Adrenal gland (tissue), 12 donors: Measurements from ENCODE around the gene BCL3. TPM values are rescaled to one million over a fixed set of nuclear protein-coding genes. Genes with fewer than 3 reads are reported as not detected.
"Not testable (repeated sequence)": the region's sequence is repeated elsewhere in the genome, so short reads cannot be mapped to it uniquely, and the experiment has no call there.

Experiments
- DNase-seq, 7 donors: peaks; one replicate each; pipeline ENCODE4 v3.0.0-alpha.2; 2019 to 2020
- H3K27ac ChIP-seq, 5 donors: fragments of 200-600 bp; sonication (generic) in 4 of 5; 1 replicate in 3 of 5; 2 replicates in 2 of 5; pipeline versions ENCODE4 v1.5.1 to v1.8.0; 2016 to 2020; ENCODE audit warnings: mild to moderate bottlenecking in 1 of 5
- H3K27me3 ChIP-seq: fragments of 200-600 bp; 2 replicates; pipeline ENCODE4 v1.8.0; 2021
- H3K36me3 ChIP-seq, 2 donors: fragments of 200-600 bp; replicated peaks in 1 of 2; 1 replicate in 1 of 2; 2 replicates in 1 of 2; pipeline versions ENCODE4 v1.5.1 to v1.8.0; 2018 to 2022
- H3K4me1 ChIP-seq, 2 donors: fragments of 200-600 bp; replicated peaks in 1 of 2; 1 replicate in 1 of 2; 2 replicates in 1 of 2; pipeline versions ENCODE4 v1.5.1 to v1.8.0; 2018 to 2021
- H3K4me3 ChIP-seq, 4 donors: fragments of 200-600 bp; sonication (generic) in 3 of 4; one replicate each; pipeline ENCODE4 v1.5.1; 2016 to 2018
- H3K9me3 ChIP-seq, 3 donors: fragments of 200-600 bp; sonication (generic) in 1 of 3; replicated peaks in 1 of 3; 1 replicate in 2 of 3; 2 replicates in 1 of 3; pipeline versions ENCODE4 v1.5.1 to v1.8.0; 2016 to 2021
- CTCF ChIP-seq, 6 experiments: fragments of 450-650 bp in 4 of 6; fragments of 200-600 bp in 2 of 6; sonication (generic) in 1 of 6; IDR thresholded peaks; 1 replicate in 5 of 6; 2 replicates in 1 of 6; pipeline versions ENCODE4 v1.5.1 to v1.8.0; 2016 to 2021; ENCODE audit warnings: antibody characterized with exemption in 6 of 6, mild to moderate bottlenecking in 2 of 6, moderate library complexity in 1 of 6
- POLR2A ChIP-seq, 2 donors: fragments of 450-650 bp; IDR thresholded peaks; one replicate each; pipeline ENCODE4 v1.6.1; 2017; ENCODE audit warnings: antibody characterized with exemption in 2 of 2, mild to moderate bottlenecking in 2 of 2, moderate library complexity in 1 of 2
- WGBS, 4 donors: extraction: QIAGEN DNeasy Blood & Tissue Kit in 2 of 4; methylation state at CpG; one replicate each; pipeline versions ENCODE4 v1.1.5 to v1.1.7; 2013 to 2017; 5-methylcytosine and 5-hydroxymethylcytosine counted together
- intact Hi-C, 2 donors: fragments of 100-400 bp; cut with DNase I; formaldehyde crosslinking; loops; one replicate each; pipeline versions ENCODE4 v1.14.1 to v1.15.0; 2022 to 2023
- polyA plus RNA-seq, 3 donors: library from polyadenylated mRNA; stranded (reverse); fragments of 200-250 nt in 2 of 3; fragments of 350-450 nt in 1 of 3; fragmentation: Illumina TruSeq in 1 of 3; extraction: RNeasy Lipid Tissue Mini Kit (QIAGEN cat#74804) in 1 of 3; gene quantifications; one replicate each; pipeline ENCODE4 v1.2.3, GENCODE V29; 2013 to 2014
- total RNA-seq, 9 donors: library from RNA; depleted of rRNA in 4 of 9; stranded (reverse); fragments of >200 nt in 4 of 9; fragments of 120-200 nt in 1 of 9; fragmentation: NEBNext Ultra II Directional in 1 of 9; extraction: Animal tissue kit (Norgen Biotek cat#: 25700) in 1 of 9; gene quantifications; one replicate each; pipeline versions ENCODE4 v1.1.0 to v1.2.4, GENCODE V29; 2013 to 2023
- donor health status: healthy with polysubstance abuse.
- donor health status: Bipolar disorder and iron deficiency.
- donor health status: DM: yes; HTN: yes; CAD: no.
- donor health status: DM: no; HTN: no; CAD: no.
- donor health status: DM: no; HTN: no; CAD: no.
- donor health status: DM: yes; HTN: yes; CAD: no.

BCL3 gene
- total and polyA plus RNA-seq, 12 donors, result 1.00 to 120 (median 46.7) TPM

- H3K36me3 ChIP-seq, result no peaks in the 10 kb centered on the region
- no peak overlapping the region for H3K4me3 ChIP-seq
- peak in 1 of 7 donors; percentile 12 for DNase-seq
- peaks cover 0 to 15% of the 10 kb centered on the region in 2 donors for H3K4me1 ChIP-seq
- H3K9me3 ChIP-seq, result no peaks in the 10 kb centered on the region
- intact Hi-C loops, result loop anchor here in 1 of 2 donors (10.0 kb wide), 1 partner anchor 113 kb away; no protein-coding TSS in a partner anchor
- no peak overlapping the region for H3K27ac ChIP-seq
- H3K27me3 ChIP-seq, result no peaks in the 10 kb centered on the region
- TF ChIP-seq POLR2A (IDR thresholded peaks at IDR 0.05), result no peak
- WGBS, 4 donors, result 69 to 90% (median 76%) methylated on average over 8 to 11 of the region's 11 CpGs
Measured at GRCh38 chr19:44767295-44768180, 19.0 kb downstream of the BCL3 start.

GRCh38 chr19:44770550-44771257, 22.2 kb downstream of the BCL3 start:
- peaks cover 6 to 7% of the 10 kb centered on the region in 2 donors for H3K4me1 ChIP-seq
- H3K27me3 ChIP-seq, result no peaks in the 10 kb centered on the region
- intact Hi-C loops, result loop anchor here (2.0 kb wide), 2 partner anchors 46 to 82 kb away; no protein-coding TSS in a partner anchor
- no peak overlapping the region for H3K27ac ChIP-seq
- TF ChIP-seq CTCF (IDR thresholded peaks at IDR 0.05), result peak; percentile 89 to 95 (median 92)
- TF ChIP-seq POLR2A (IDR thresholded peaks at IDR 0.05), result no peak
- no peaks in the 10 kb centered on the region for H3K9me3 ChIP-seq
- DNase-seq, result peak; percentile 94 to 98 (median 96)
- WGBS, 4 donors, result 15 to 16% (median 16%) methylated on average over 15 of the region's 15 CpGs
- H3K36me3 ChIP-seq, result no peaks in the 10 kb centered on the region
- H3K4me3 ChIP-seq, result no peak overlapping the region

GRCh38 chr19:44772144-44772543, 23.6 kb downstream of the BCL3 start:
- 69 to 86% (median 79%) methylated on average over 16 to 18 of the region's 18 CpGs for WGBS, 4 donors
- H3K36me3 ChIP-seq, H3K4me3 ChIP-seq, H3K27me3 ChIP-seq, H3K9me3 ChIP-seq, DNase-seq, intact Hi-C loops, H3K27ac ChIP-seq, H3K4me1 ChIP-seq: not testable (repeated sequence)

GRCh38 chr19:44772959-44773358, 24.5 kb downstream of the BCL3 start:
- TF ChIP-seq POLR2A (IDR thresholded peaks at IDR 0.05) (no peak), CTCF (IDR thresholded peaks at IDR 0.05) (no peak)
- Histone ChIP-seq H3K4me3 (no peak overlapping the region), H3K4me1 (peaks cover 5 to 6% of the 10 kb centered on the region in 2 donors), H3K9me3 (no peaks in the 10 kb centered on the region), H3K27me3 (no peaks in the 10 kb centered on the region), H3K27ac (no peak overlapping the region), H3K36me3 (no peaks in the 10 kb centered on the region)
- DNase-seq, result no peak
- WGBS, 4 donors, result 59 to 74% (median 72%) methylated on average over 3 of the region's 3 CpGs
- intact Hi-C loops, result no loop called here

- intact Hi-C loops, result no loop called here
- no peaks in the 10 kb centered on the region for H3K9me3 ChIP-seq
- H3K4me1 ChIP-seq, result peaks cover 5 to 6% of the 10 kb centered on the region in 2 donors
- H3K27me3 ChIP-seq, result no peaks in the 10 kb centered on the region
- TF ChIP-seq POLR2A (IDR thresholded peaks at IDR 0.05), result no peak
- TF ChIP-seq CTCF (IDR thresholded peaks at IDR 0.05), result no peak
- DNase-seq, result no peak
- no peaks in the 10 kb centered on the region for H3K36me3 ChIP-seq
- 79 to 89% (median 84%) methylated on average over 6 of the region's 6 CpGs for WGBS, 4 donors
- H3K4me3 ChIP-seq, result no peak overlapping the region
- no peak overlapping the region for H3K27ac ChIP-seq
Measured at GRCh38 chr19:44775676-44776240, 27.2 kb downstream of the BCL3 start.
